Kidney epithelial cell (primary cell): Measurements from ENCODE around the gene CCDC93. TPM values are rescaled to one million over a fixed set of nuclear protein-coding genes. Genes with fewer than 3 reads are reported as not detected.
"Not testable (repeated sequence)": the region's sequence is repeated elsewhere in the genome, so short reads cannot be mapped to it uniquely, and the experiment has no call there.

Experiments
- DNase-seq: peaks from one replicate; pipeline ENCODE4 v3.0.0-alpha.2; 2010; ENCODE audit warnings: low read depth
- H3K27me3 ChIP-seq: 2 replicates; pipeline ENCODE4 v1.6.0; 2011; ENCODE audit warnings: low read length; ENCODE audit not compliant: control insufficient read depth, insufficient read depth
- H3K36me3 ChIP-seq: 2 replicates; pipeline ENCODE4 v1.5.1; 2011; ENCODE audit warnings: low read length; ENCODE audit not compliant: control insufficient read depth, insufficient read depth
- H3K4me3 ChIP-seq: 2 replicates; pipeline ENCODE4 v1.5.1; 2011; ENCODE audit warnings: low read depth, mild to moderate bottlenecking, control low read depth, low read length
- CTCF ChIP-seq: IDR thresholded peaks from 2 replicates; pipeline ENCODE4 v1.5.1; 2011; ENCODE audit warnings: mild to moderate bottlenecking, moderate library complexity, low read length, control low read depth, inconsistent platforms; ENCODE audit not compliant: insufficient read depth, poor library complexity, severe bottlenecking
- total RNA-seq: library from RNA; depleted of rRNA; stranded (reverse); fragments of >200 nt; gene quantifications from 2 replicates; pipeline ENCODE4 v1.2.3, GENCODE V29; 2015

CCDC93 gene
- total RNA-seq, 1 donor from 2014 or later: 33.6 TPM

DNA sequence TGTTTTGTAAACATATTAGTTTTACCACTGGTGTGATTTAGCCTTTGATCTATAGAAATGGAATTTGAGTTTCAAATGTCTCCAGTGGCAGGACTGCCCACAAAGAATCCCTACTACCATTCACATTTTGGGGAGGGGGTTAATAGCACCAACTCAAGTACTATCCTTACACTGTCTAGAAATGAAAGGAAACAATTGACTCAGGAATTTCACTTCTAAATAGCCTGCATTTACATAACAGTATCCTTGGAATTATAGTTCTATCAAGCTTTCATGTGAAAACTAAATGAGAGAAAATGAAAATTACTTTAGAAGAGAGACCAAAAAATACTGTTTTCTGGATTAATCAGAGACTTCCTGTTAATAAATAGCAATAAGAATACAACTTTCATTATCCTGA, 7.5 kb upstream of the CCDC93 start:
- H3K27me3 ChIP-seq: no peaks in the 10 kb centered on the region
- no peak for DNase-seq
- TF ChIP-seq CTCF: no peak
- H3K36me3 ChIP-seq: no peaks in the 10 kb centered on the region
- H3K4me3 ChIP-seq: no peak overlapping the region

DNA sequence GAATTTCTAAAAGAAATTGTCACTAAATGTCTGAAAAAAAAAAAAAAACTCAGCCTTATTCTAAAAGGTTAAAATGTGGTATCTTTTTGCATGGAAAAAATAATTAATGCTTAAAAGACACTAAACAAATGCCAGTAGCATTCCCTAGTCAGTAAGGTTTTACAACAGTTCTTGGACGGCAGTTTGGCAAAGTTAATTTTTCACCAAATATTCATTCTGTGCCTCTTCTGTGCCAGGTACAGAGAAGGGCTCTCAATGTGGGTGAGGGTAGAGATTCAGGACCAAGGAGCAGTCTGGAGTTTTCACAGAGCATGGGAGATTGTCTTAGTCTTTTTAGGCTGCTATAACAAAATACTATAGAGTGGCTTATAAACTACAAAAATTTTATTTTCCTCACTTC, 6.0 kb upstream of the CCDC93 start:
- Histone ChIP-seq H3K36me3 (no peaks in the 10 kb centered on the region), H3K27me3 (no peaks in the 10 kb centered on the region), H3K4me3 (no peak overlapping the region)
- DNase-seq: no peak
- no peak for TF ChIP-seq CTCF

DNA sequence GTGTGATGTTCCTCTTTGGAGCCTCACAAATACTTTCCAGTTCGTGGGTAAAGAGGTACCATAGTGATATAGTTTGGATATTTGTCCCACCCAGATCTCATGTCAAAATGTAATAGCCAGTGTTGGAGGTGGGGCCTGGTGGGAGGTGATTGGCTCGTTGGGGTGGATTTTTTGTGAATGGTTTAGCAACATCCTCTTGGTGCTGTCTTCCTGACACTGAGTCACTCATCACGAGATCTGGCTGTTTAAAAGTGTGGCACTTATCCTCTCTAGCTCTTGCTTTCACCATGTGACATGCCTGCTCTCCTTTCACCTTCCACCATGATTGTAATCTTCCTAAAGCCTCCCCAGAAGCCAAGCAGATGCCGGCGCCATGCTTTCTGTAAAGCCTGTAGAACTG, 3.0 kb upstream of the CCDC93 start:
- no peak overlapping the region for H3K4me3 ChIP-seq
- DNase-seq: no peak

DNA sequence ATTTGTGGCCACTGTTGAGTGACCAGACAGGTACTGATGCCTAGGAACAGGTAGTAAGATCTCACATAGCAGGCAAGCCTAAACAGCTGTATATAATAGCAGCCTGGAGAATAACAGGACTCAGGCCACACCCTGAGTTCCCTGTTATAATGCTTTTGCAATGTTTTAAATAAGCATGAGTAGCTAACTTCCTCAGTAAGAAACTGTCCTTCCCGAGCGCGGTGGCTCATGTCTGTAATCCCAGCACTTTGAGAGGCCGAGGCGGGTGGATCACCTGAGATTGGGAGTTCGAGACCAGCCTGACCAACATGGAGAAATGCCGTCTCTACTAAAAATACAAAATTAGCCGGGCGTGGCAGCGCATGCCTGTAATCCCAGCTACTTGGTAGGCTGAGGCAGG, 1.9 kb upstream of the CCDC93 start:
- not testable (repeated sequence) for H3K4me3 ChIP-seq, DNase-seq, H3K36me3 ChIP-seq, H3K27me3 ChIP-seq

More for the DNA sequence above, 3.0 kb upstream of the CCDC93 start:
- no peak for TF ChIP-seq CTCF
- Histone ChIP-seq H3K27me3 (no peaks in the 10 kb centered on the region), H3K36me3 (no peaks in the 10 kb centered on the region)

GRCh38 chr2:118014492-118014824, 588 bp upstream of the CCDC93 start:
- H3K36me3 ChIP-seq: no peaks in the 10 kb centered on the region
- DNase-seq: no peak
- peak overlapping the region; percentile 97 for H3K4me3 ChIP-seq
- no peak for TF ChIP-seq CTCF
- no peaks in the 10 kb centered on the region for H3K27me3 ChIP-seq

- Histone ChIP-seq H3K36me3 (peaks cover 1% of the 10 kb centered on the region), H3K27me3 (no peaks in the 10 kb centered on the region), H3K4me3 (peak overlapping the region; percentile 97)
- peak; percentile 23 for TF ChIP-seq CTCF
- DNase-seq: no peak
Observed at GRCh38 chr2:118013221-118013723, 598 bp downstream of the CCDC93 start.
